GM08714 (cell line): ENCODE results near the gene STK38L.
A peak's percentile ranks its signal among the peaks of the same experiment; 100 is the strongest.

ENCODE experiments used
- H3K4me3 ChIP-seq: fragments of 200-500 bp; sonication (Bioruptor generic); 2 replicates; pipeline ENCODE4 v1.5.1; 2014; ENCODE audit warnings: mild to moderate bottlenecking, low read length, inconsistent platforms
- ZNF274 ChIP-seq: IDR thresholded peaks from 2 replicates; pipeline ENCODE4 v1.6.1; 2012; ENCODE audit warnings: mild to moderate bottlenecking, low read depth, low read length

Gene STK38L

GRCh38 chr12:27244689-27245488 lies 803 bp downstream of the STK38L start:
- TF ChIP-seq ZNF274: no peak
- peak overlapping the region; percentile 94 for H3K4me3 ChIP-seq

DNA sequence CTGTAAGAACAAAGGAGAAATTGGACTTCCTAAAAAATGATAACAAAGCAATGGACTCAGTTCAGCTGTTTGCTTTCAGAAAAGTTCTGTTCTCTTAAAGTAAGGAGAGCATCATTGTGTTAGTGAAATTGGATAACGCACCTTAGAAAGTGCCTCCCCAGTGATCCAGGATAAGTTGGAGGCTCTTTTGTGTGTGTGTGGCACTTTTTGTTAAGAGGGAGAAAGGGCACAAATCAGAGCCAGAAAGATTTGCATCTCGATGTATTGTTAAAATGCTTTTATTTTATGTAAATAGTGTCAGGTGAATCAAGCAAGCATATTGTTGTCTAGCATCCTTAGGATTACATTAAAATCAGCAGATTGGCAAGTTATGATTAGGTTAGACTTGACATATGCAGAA lies 2.1 kb downstream of the STK38L start:
- H3K4me3 ChIP-seq: peak overlapping the region; percentile 94; the same call in 1 of the 2 replicates
- TF ChIP-seq ZNF274: no peak

GRCh38 chr12:27246774-27247173 lies 2.7 kb downstream of the STK38L start:
- peak overlapping the region; percentile 94 for H3K4me3 ChIP-seq
- TF ChIP-seq ZNF274: no peak

DNA sequence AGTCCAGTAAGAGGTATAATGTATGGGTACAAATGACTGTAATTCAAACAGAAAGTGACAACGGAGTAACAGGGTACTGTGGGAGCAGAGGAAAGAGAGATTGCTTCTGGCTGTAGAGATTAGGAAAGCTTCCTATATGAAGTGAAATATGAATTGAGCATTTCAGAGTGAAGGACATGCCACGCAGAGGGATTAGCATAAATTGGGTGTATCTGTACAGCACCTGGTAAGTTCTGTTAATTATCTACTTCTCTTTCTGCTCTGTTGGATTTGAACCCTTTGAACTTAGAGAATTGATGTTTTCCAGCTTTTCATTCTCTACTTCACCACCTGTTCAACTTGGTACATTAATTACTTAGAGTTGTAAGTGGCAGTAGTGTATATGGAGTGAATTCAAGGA lies 8.8 kb downstream of the STK38L start:
- no peak for TF ChIP-seq ZNF274
- 0 out of 2 replicates have a peak overlapping the region, but pooled peaks have one; percentile 3 for H3K4me3 ChIP-seq

DNA sequence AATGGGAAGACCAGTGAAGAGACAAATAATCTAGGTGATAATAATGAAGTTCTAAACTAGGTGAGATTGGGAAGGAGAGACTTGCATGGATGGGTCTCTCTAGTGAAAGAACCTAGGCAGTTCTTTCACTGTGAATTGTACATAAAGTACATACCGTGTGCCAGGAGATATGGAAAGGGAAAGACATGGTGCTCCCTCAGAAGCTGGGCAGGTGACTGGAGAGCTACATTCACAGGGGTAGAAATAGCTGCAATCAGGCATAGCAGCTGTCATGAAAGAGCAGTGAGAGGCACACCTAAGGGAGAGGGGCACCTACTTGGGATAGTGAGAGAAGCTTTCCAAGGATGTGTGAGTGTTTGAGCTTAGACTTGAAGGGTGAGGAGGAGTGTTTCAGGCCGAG lies 9.3 kb downstream of the STK38L start:
- TF ChIP-seq ZNF274: no peak
- peak overlapping the region; percentile 3; the same call in 1 of the 2 replicates for H3K4me3 ChIP-seq

GRCh38 chr12:27255806-27256205 lies 11.7 kb downstream of the STK38L start:
- H3K4me3 ChIP-seq: no peak overlapping the region
- no peak for TF ChIP-seq ZNF274

GRCh38 chr12:27257104-27257843 lies 13.2 kb downstream of the STK38L start:
- H3K4me3 ChIP-seq: no peak overlapping the region
- TF ChIP-seq ZNF274: no peak

DNA sequence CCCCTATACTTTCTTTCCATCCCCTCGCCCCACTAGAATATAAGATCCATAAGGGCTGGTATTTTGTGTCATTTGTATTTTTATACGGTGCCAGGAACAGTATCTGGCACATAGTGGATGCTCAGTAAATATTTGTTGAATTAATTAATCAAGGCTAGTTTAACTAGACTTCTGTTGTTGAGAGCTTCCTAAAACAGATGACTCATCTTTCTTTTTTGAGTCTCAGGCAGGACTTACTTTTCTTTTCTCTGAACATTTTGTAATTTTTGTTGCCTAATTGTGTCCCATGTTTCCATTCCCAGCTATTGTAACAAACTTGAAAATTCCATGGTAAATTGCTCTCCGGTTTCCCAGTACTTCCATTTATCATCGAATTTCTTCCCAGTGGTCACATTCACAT lies 16.7 kb downstream of the STK38L start:
- H3K4me3 ChIP-seq: 0 out of 2 replicates have a peak overlapping the region, but pooled peaks have one; percentile 20
- TF ChIP-seq ZNF274: no peak

- no peak overlapping the region for H3K4me3 ChIP-seq
- no peak for TF ChIP-seq ZNF274
Measured at GRCh38 chr12:27261866-27262265, 17.8 kb downstream of the STK38L start.

DNA sequence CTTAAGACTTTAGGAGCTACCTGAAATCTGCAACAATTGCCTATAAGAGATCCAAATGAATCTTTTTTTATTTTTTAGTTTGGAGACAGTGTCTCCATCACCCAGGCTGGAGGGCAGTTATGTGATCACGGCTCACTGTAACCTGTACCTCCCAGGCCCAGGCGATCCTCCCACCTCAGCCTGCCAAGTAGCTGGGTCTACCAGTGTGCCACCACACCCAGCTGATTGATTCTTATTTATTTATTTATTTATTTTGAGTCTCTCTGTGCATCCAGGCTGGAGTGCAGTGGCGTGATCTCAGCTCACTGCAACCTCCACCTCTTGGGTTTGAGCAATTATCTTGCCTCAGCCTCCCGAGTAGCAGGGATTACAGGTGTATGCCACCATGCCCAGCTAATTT lies 26.1 kb downstream of the STK38L start:
- H3K4me3 ChIP-seq: no peak overlapping the region
- TF ChIP-seq ZNF274: no peak

DNA sequence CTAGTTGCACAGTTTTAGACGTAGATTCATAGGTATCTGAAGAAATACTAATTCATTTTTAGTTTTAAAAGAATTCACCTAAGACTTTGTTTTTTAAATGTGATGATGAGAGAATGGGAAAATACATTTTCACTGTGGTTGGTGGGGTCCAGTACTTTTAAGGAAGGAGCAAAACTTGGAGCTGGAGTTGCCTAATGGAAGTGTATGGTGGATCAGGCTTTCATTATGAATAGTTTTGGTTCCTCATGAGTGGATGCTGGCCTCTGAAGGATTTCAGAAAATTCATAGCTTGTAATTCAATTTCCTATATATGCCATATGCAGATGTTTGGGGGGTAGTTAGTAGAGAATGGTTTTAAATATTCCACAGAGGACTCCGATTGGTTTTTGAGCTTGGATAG lies 27.1 kb downstream of the STK38L start:
- TF ChIP-seq ZNF274: no peak

DNA sequence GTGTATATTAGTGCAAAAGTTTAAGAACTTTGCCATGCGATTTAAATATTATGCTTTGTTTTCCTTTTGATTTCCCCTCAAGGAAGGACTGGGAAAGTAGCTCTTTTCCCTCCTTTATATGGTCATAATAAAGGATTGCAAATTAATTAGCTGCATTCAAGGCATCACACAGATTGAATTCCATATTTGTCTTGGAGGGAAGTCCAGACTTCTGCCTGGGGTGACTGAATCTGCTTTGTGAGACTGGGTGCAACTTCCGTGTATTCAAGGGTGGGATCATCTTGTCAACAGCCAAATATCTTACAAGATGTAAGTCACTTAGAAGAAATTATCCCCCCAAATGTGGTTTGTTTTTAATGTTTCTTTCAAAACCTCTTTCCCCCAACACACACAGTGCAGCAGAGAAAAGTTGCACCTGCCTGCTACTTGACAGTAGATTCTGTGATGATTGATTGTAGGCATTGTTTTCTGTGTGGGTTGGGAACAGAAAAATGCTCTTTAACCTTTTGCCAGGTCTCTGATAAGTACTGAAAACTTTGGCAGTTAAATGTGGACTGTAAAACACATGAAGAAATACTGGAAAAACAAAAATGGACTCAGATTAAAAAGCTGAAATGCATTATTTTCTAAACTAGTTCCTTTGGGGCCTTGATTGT lies 28.4 kb downstream of the STK38L start:
- TF ChIP-seq ZNF274: no peak
- no peak overlapping the region for H3K4me3 ChIP-seq

More for the DNA sequence above, 27.1 kb downstream of the STK38L start:
- no peak overlapping the region for H3K4me3 ChIP-seq

DNA sequence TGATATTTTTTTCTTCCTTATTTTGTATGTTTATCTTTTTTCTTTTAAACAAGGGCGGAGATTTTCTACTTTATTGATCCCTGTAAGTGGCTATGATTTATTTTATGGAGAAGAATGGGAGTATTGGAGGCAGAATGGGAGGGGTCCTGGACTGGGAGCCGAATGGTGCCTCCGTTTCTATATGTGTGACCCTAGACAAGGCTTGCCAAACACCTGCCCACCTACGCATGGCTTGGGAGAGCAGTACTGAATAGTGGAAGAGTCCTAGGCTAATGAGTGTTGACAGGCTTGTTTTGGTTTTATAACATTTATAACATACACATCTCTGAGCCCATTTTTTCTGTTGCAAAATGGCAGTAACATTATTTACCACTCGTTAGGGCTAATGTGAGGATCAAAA lies 29.0 kb downstream of the STK38L start:
- no peak overlapping the region for H3K4me3 ChIP-seq
- TF ChIP-seq ZNF274: no peak

GRCh38 chr12:27274706-27275105 lies 30.6 kb downstream of the STK38L start:
- no peak overlapping the region for H3K4me3 ChIP-seq
- no peak for TF ChIP-seq ZNF274
